KOPT-K1 (cell line): ENCODE results near the gene VPS4B.

Experiments
- H3K27ac ChIP-seq: fragments of 200-600 bp; sonication (generic); 2 replicates; pipeline ENCODE4 v1.5.1; 2016; ENCODE audit warnings: antibody characterized with exemption, mild to moderate bottlenecking, low read depth, low read length; ENCODE audit not compliant: poor library complexity, severe bottlenecking
- H3K36me3 ChIP-seq: fragments of 200-600 bp; sonication (generic); 2 replicates; pipeline ENCODE4 v1.5.1; 2017; ENCODE audit warnings: antibody characterized with exemption, mild to moderate bottlenecking, low read length, moderate library complexity; ENCODE audit not compliant: insufficient read depth
- H3K9me3 ChIP-seq: fragments of 200-600 bp; sonication (generic); 2 replicates; pipeline ENCODE4 v1.5.1; 2017; ENCODE audit warnings: antibody characterized with exemption, low read length, mild to moderate bottlenecking; ENCODE audit not compliant: insufficient read depth, poor library complexity, severe bottlenecking

Gene VPS4B

GRCh38 chr18:63444580-63444979 lies 22.3 kb upstream of the VPS4B start:
- H3K9me3 ChIP-seq = no peaks in the 10 kb centered on the region
- no peaks in the 10 kb centered on the region for H3K36me3 ChIP-seq
- H3K27ac ChIP-seq = no peak overlapping the region

- H3K36me3 ChIP-seq = no peaks in the 10 kb centered on the region
- H3K27ac ChIP-seq = no peak overlapping the region
- H3K9me3 ChIP-seq = no peaks in the 10 kb centered on the region
Measured at GRCh38 chr18:63443829-63444228, 21.6 kb upstream of the VPS4B start.

- H3K36me3 ChIP-seq = no peaks in the 10 kb centered on the region
- no peak overlapping the region for H3K27ac ChIP-seq
- no peaks in the 10 kb centered on the region for H3K9me3 ChIP-seq
Measured at GRCh38 chr18:63440881-63441280, 18.6 kb upstream of the VPS4B start.

- no peaks in the 10 kb centered on the region for H3K9me3 ChIP-seq
- H3K36me3 ChIP-seq = no peaks in the 10 kb centered on the region
- no peak overlapping the region for H3K27ac ChIP-seq
Measured at GRCh38 chr18:63440219-63440618, 17.9 kb upstream of the VPS4B start.

GRCh38 chr18:63439334-63439733 lies 17.1 kb upstream of the VPS4B start:
- H3K9me3 ChIP-seq = no peaks in the 10 kb centered on the region
- no peaks in the 10 kb centered on the region for H3K36me3 ChIP-seq
- no peak overlapping the region for H3K27ac ChIP-seq

- no peaks in the 10 kb centered on the region for H3K36me3 ChIP-seq
- no peaks in the 10 kb centered on the region for H3K9me3 ChIP-seq
- H3K27ac ChIP-seq = no peak overlapping the region
Measured at GRCh38 chr18:63438181-63438580, 15.9 kb upstream of the VPS4B start.

GRCh38 chr18:63433334-63433866 lies 11.1 kb upstream of the VPS4B start:
- Histone ChIP-seq H3K27ac (no peak overlapping the region), H3K9me3 (no peaks in the 10 kb centered on the region), H3K36me3 (no peaks in the 10 kb centered on the region)

- Histone ChIP-seq H3K36me3 (no peaks in the 10 kb centered on the region), H3K27ac (no peak overlapping the region)
Measured at GRCh38 chr18:63431180-63431579, 8.9 kb upstream of the VPS4B start.

GRCh38 chr18:63430526-63430925 lies 8.2 kb upstream of the VPS4B start:
- H3K36me3 ChIP-seq = no peaks in the 10 kb centered on the region
- no peaks in the 10 kb centered on the region for H3K9me3 ChIP-seq
- H3K27ac ChIP-seq = no peak overlapping the region

More at GRCh38 chr18:63431180-63431579, 8.9 kb upstream of the VPS4B start:
- no peaks in the 10 kb centered on the region for H3K9me3 ChIP-seq

GRCh38 chr18:63427558-63427957 lies 5.3 kb upstream of the VPS4B start:
- Histone ChIP-seq H3K36me3 (no peaks in the 10 kb centered on the region), H3K9me3 (no peaks in the 10 kb centered on the region), H3K27ac (no peak overlapping the region)

- peak overlapping the region; percentile 87 for H3K27ac ChIP-seq
- peaks cover 28% of the 10 kb centered on the region for H3K36me3 ChIP-seq
- no peaks in the 10 kb centered on the region for H3K9me3 ChIP-seq
Measured at GRCh38 chr18:63422864-63423304, 608 bp upstream of the VPS4B start.

GRCh38 chr18:63421514-63421913 lies 762 bp downstream of the VPS4B start:
- Histone ChIP-seq H3K36me3 (peaks cover 42% of the 10 kb centered on the region), H3K27ac (peak overlapping the region; percentile 87)

GRCh38 chr18:63412953-63413352 lies 9.3 kb downstream of the VPS4B start:
- no peak overlapping the region for H3K27ac ChIP-seq
- H3K36me3 ChIP-seq = peaks cover 97% of the 10 kb centered on the region
- no peaks in the 10 kb centered on the region for H3K9me3 ChIP-seq

More at GRCh38 chr18:63421514-63421913, 762 bp downstream of the VPS4B start:
- no peaks in the 10 kb centered on the region for H3K9me3 ChIP-seq

- Histone ChIP-seq H3K27ac (no peak overlapping the region), H3K9me3 (no peaks in the 10 kb centered on the region), H3K36me3 (peaks cover 97% of the 10 kb centered on the region)
Measured at GRCh38 chr18:63410792-63411191, 11.5 kb downstream of the VPS4B start.

- Histone ChIP-seq H3K9me3 (no peaks in the 10 kb centered on the region), H3K36me3 (peaks cover 96% of the 10 kb centered on the region)
Measured at GRCh38 chr18:63409301-63409700, 13.0 kb downstream of the VPS4B start.

GRCh38 chr18:63407734-63408133 lies 14.5 kb downstream of the VPS4B start:
- Histone ChIP-seq H3K9me3 (no peaks in the 10 kb centered on the region), H3K27ac (no peak overlapping the region), H3K36me3 (peaks cover 98% of the 10 kb centered on the region)

More at GRCh38 chr18:63409301-63409700, 13.0 kb downstream of the VPS4B start:
- no peak overlapping the region for H3K27ac ChIP-seq
